ENCODE data around the gene ZNF722.

DNA sequence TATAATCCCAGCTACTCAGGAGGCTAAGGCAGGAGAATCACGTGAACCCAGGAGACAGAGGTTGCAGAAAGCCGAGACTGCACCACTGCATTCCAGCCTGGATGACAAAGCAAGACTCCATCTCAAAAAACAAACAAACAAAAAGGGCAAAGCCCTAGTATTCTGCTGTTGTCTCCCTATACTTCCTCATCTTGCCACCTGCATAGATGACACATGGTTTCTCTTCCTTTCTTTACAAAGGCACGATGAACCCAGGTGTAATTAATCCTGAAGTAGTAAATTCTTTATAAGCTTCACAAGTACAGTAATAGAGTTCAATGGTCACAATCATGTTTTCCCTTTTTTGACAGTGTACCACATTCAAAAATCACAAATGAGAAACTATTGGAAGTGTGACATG is 36.7 kb downstream of the ZNF722 start:
- TF ChIP-seq, protein P1, sequence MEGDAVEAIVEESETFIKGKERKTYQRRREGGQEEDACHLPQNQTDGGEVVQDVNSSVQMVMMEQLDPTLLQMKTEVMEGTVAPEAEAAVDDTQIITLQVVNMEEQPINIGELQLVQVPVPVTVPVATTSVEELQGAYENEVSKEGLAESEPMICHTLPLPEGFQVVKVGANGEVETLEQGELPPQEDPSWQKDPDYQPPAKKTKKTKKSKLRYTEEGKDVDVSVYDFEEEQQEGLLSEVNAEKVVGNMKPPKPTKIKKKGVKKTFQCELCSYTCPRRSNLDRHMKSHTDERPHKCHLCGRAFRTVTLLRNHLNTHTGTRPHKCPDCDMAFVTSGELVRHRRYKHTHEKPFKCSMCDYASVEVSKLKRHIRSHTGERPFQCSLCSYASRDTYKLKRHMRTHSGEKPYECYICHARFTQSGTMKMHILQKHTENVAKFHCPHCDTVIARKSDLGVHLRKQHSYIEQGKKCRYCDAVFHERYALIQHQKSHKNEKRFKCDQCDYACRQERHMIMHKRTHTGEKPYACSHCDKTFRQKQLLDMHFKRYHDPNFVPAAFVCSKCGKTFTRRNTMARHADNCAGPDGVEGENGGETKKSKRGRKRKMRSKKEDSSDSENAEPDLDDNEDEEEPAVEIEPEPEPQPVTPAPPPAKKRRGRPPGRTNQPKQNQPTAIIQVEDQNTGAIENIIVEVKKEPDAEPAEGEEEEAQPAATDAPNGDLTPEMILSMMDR (IDR thresholded peaks at IDR 0.05; ENCODE audit: insufficient read depth, low read length) = no peak
- TF ChIP-seq, protein P2, sequence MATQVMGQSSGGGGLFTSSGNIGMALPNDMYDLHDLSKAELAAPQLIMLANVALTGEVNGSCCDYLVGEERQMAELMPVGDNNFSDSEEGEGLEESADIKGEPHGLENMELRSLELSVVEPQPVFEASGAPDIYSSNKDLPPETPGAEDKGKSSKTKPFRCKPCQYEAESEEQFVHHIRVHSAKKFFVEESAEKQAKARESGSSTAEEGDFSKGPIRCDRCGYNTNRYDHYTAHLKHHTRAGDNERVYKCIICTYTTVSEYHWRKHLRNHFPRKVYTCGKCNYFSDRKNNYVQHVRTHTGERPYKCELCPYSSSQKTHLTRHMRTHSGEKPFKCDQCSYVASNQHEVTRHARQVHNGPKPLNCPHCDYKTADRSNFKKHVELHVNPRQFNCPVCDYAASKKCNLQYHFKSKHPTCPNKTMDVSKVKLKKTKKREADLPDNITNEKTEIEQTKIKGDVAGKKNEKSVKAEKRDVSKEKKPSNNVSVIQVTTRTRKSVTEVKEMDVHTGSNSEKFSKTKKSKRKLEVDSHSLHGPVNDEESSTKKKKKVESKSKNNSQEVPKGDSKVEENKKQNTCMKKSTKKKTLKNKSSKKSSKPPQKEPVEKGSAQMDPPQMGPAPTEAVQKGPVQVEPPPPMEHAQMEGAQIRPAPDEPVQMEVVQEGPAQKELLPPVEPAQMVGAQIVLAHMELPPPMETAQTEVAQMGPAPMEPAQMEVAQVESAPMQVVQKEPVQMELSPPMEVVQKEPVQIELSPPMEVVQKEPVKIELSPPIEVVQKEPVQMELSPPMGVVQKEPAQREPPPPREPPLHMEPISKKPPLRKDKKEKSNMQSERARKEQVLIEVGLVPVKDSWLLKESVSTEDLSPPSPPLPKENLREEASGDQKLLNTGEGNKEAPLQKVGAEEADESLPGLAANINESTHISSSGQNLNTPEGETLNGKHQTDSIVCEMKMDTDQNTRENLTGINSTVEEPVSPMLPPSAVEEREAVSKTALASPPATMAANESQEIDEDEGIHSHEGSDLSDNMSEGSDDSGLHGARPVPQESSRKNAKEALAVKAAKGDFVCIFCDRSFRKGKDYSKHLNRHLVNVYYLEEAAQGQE (IDR thresholded peaks at IDR 0.05; ENCODE audit: insufficient replicate concordance, low read depth) = no peak
- no peak for TF ChIP-seq POLR2AphosphoS5 (IDR thresholded peaks at IDR 0.05; ENCODE audit: low read depth)
- no peak for TF ChIP-seq SPI1 (IDR thresholded peaks at IDR 0.05; ENCODE audit: borderline replicate concordance, low read depth)
